Hippocampal formation (tissue), 2 donors: ENCODE results near the gene TRIM4.

Source experiments
- DNase-seq, 2 donors: peaks; one replicate each; lab custom pipeline; 2025; lab: John Stamatoyannopoulos, UW

The TRIM4 gene

GRCh38 chr7:99843808-99844207 is 75.5 kb downstream of the TRIM4 start:
- no peak for DNase-seq

GRCh38 chr7:99842926-99843325 is 76.4 kb downstream of the TRIM4 start:
- no peak for DNase-seq
